Calu3 (cell line): ENCODE data around the gene ARHGDIG. TPM values are rescaled to one million over a fixed set of nuclear protein-coding genes. Genes with fewer than 3 reads are reported as not detected.

ENCODE experiments used
- BruUV-seq: library from RNA; stranded (reverse); fragments of 400-500 nt; replicated peaks from 2 replicates; lab custom pipeline; 2021; lab: Mats Ljungman, UMichigan
- CTCF ChIA-PET: fragments of 300-600 bp; sonication (Branson Sonifier 250); formaldehyde crosslinking; loops from one replicate; lab custom pipeline; 2022; ENCODE audit warnings: antibody characterized with exemption; lab: Charles Lee
- DNase-seq: peaks from one replicate; pipeline ENCODE4 v3.0.0; 2022
- H3K27ac Mint-ChIP-seq: one replicate; pipeline ENCODE4 v1.8.0; 2022; ENCODE audit warnings: mixed read lengths; ENCODE audit not compliant: unreplicated experiment
- H3K27me3 Mint-ChIP-seq: one replicate; pipeline ENCODE4 v1.8.0; 2022; ENCODE audit warnings: mixed read lengths; ENCODE audit not compliant: unreplicated experiment
- H3K36me3 Mint-ChIP-seq: one replicate; pipeline ENCODE4 v1.8.0; 2022; ENCODE audit warnings: mild to moderate bottlenecking, moderate library complexity, mixed read lengths; ENCODE audit not compliant: insufficient read depth, unreplicated experiment
- H3K4me1 Mint-ChIP-seq: one replicate; pipeline ENCODE4 v1.8.0; 2022; ENCODE audit warnings: mild to moderate bottlenecking, low read depth, mixed read lengths; ENCODE audit not compliant: unreplicated experiment
- H3K4me3 Mint-ChIP-seq: one replicate; pipeline ENCODE4 v1.8.0; 2022; ENCODE audit warnings: mild to moderate bottlenecking, low read depth, moderate library complexity, mixed read lengths; ENCODE audit not compliant: unreplicated experiment
- H3K9me3 Mint-ChIP-seq: one replicate; pipeline ENCODE4 v1.8.0; 2022; ENCODE audit warnings: low read depth, mixed read lengths; ENCODE audit not compliant: unreplicated experiment
- intact Hi-C: fragments of 100-400 bp; cut with micrococcal nuclease; formaldehyde crosslinking; loops from one replicate; pipeline ENCODE4 v1.10.0; 2022; ENCODE audit not compliant: unreplicated experiment
- total RNA-seq: library from RNA; stranded (reverse); gene quantifications from 2 replicates; pipeline ENCODE4 v1.2.3, GENCODE V29; 2022
- TF ChIP-seq, protein P1 (sequence below): fragments of 200-600 bp; IDR thresholded peaks from one replicate; pipeline ENCODE4 v1.8.0; 2022; ENCODE audit warnings: antibody characterized with exemption; ENCODE audit not compliant: unreplicated experiment

Gene ARHGDIG
- total RNA-seq, 1 experiment from 2014 or later = not detected

DNA sequence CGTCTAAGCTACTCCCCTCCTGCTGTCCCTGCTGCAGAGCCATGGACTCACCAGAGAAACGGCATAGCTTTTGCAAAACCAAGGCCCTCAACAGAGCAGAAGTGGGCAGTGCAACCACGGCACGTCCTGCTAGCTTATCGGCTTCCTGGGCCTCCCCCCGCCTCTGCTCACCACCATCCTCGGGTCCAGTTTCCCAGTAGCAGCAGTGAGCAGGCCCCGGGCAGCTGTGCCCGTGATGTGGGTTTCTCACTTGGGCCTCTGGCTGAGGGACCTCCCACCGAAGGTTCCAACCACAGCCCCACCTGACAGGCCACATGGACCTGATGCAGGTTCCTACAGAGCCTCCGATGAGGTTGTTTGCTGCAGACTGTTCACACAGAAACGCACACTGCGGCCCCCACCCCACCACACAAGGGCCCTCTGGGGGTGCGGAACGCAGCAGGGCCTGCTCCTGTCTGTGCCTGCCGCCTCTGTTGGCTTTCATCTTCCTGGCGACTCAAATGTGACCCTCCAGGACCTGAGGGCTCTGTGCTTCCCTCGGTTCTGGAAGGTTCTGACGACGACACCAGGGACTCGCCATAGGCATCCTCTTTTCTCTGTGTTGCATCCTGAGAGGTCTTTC, 27.4 kb downstream of the ARHGDIG start:
- no peak for DNase-seq
- BruUV-seq = no TSS peak
- H3K27me3 Mint-ChIP-seq = no peaks in the 10 kb centered on the region
- intact Hi-C loops = no loop called here
- H3K4me1 Mint-ChIP-seq = no peaks in the 10 kb centered on the region
- H3K4me3 Mint-ChIP-seq = no peak overlapping the region
- H3K27ac Mint-ChIP-seq = no peak overlapping the region
- peaks cover 44% of the 10 kb centered on the region for H3K36me3 Mint-ChIP-seq
- TF ChIP-seq, protein P1, sequence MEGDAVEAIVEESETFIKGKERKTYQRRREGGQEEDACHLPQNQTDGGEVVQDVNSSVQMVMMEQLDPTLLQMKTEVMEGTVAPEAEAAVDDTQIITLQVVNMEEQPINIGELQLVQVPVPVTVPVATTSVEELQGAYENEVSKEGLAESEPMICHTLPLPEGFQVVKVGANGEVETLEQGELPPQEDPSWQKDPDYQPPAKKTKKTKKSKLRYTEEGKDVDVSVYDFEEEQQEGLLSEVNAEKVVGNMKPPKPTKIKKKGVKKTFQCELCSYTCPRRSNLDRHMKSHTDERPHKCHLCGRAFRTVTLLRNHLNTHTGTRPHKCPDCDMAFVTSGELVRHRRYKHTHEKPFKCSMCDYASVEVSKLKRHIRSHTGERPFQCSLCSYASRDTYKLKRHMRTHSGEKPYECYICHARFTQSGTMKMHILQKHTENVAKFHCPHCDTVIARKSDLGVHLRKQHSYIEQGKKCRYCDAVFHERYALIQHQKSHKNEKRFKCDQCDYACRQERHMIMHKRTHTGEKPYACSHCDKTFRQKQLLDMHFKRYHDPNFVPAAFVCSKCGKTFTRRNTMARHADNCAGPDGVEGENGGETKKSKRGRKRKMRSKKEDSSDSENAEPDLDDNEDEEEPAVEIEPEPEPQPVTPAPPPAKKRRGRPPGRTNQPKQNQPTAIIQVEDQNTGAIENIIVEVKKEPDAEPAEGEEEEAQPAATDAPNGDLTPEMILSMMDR = no peak
- CTCF ChIA-PET = no interaction called here
- H3K9me3 Mint-ChIP-seq = no peaks in the 10 kb centered on the region

DNA sequence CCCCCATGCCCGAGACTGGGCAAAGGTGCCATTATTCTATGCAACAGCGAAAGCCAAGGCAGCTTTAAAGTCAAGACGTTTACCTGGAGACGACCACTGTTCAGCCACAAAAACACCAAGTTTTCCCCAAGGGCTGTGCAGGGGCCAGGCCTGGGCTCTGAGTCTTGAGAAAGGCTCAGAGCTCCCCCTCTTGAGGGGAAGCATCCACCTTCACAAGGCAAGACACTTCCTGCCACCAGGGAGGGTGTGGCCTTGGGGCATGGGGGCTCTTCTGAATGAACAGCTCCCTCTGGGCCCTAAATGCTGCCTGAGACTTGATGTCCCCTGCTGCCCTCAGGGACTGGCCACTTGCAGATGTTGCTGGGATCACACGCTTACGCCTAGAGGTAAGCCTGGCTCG, 29.1 kb downstream of the ARHGDIG start:
- CTCF ChIA-PET = no interaction called here
- DNase-seq = no peak
- no TSS peak for BruUV-seq
- Mint-ChIP-seq H3K9me3 (no peaks in the 10 kb centered on the region), H3K4me1 (no peaks in the 10 kb centered on the region), H3K27ac (no peak overlapping the region), H3K36me3 (peaks cover 35% of the 10 kb centered on the region), H3K4me3 (no peak overlapping the region), H3K27me3 (no peaks in the 10 kb centered on the region)
- intact Hi-C loops = no loop called here
- TF ChIP-seq, protein P1 = no peak

DNA sequence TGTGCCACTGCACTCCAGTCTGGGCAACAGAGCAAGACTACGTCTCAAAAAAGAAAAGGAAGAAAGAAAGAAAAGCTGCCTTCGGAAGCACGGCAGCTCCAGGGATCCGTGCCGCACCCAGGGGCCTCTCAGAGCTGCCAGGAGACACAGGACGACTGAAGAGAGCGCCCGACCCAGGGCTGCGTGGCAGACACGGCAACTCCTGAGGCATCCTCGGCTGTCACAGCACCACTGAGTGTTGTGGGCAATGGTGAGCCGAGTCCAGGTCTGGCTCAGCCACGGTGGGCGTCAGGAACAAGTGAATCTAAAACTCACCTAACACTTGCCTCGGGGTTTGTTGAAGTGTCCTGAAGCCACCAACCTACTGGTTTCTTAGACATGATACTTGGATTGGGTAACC, 31.3 kb downstream of the ARHGDIG start:
- H3K27me3 Mint-ChIP-seq = no peaks in the 10 kb centered on the region
- intact Hi-C loops = no loop called here
- DNase-seq = no peak
- H3K4me3 Mint-ChIP-seq = no peak overlapping the region
- H3K27ac Mint-ChIP-seq = no peak overlapping the region
- H3K4me1 Mint-ChIP-seq = no peaks in the 10 kb centered on the region
- CTCF ChIA-PET = no interaction called here
- TF ChIP-seq, protein P1 = no peak
- H3K36me3 Mint-ChIP-seq = peaks cover 37% of the 10 kb centered on the region
- no peaks in the 10 kb centered on the region for H3K9me3 Mint-ChIP-seq
- no TSS peak for BruUV-seq

DNA sequence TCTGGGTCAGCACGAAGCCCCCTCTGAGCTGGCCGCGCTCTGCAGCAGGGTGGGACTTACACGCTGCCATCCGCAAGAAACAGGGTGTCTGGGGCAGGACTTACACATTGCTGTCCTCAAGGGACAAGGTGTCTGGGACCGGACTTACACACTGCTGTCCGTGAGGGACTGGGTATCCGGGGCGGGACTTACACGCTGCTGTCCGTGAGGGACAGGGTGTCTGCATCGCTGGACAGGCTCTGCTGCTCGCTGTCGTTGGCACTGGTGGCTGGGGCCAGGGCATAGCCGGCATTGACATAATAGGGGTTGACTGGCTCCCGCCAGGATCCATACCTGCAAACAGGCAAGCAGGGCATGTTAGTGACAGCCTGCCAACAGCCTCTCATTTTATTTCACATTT, 34.0 kb downstream of the ARHGDIG start:
- H3K4me1 Mint-ChIP-seq = no peaks in the 10 kb centered on the region
- no peak overlapping the region for H3K27ac Mint-ChIP-seq
- H3K36me3 Mint-ChIP-seq = peaks cover 34% of the 10 kb centered on the region
- no peak for DNase-seq
- H3K27me3 Mint-ChIP-seq = no peaks in the 10 kb centered on the region
- TF ChIP-seq, protein P1 = no peak
- no peaks in the 10 kb centered on the region for H3K9me3 Mint-ChIP-seq
- no TSS peak for BruUV-seq
- CTCF ChIA-PET = no interaction called here
- no peak overlapping the region for H3K4me3 Mint-ChIP-seq
- intact Hi-C loops = no loop called here
